Fibroblast of the aortic adventitia (primary cell): ENCODE measurements around the gene GAK. TPM values are rescaled to one million over a fixed set of nuclear protein-coding genes. Genes with fewer than 3 reads are reported as not detected.

Experiments used
- DNase-seq: peaks from one replicate; pipeline ENCODE4 v3.0.0-alpha.2; 2010; ENCODE audit warnings: low read depth
- H3K4me3 ChIP-seq: 2 replicates; pipeline ENCODE4 v1.5.1; 2011; ENCODE audit warnings: low read depth, mild to moderate bottlenecking, control low read depth, low read length, moderate library complexity
- total RNA-seq: library from RNA; depleted of rRNA; stranded (reverse); fragments of >200 nt; gene quantifications from 2 replicates; pipeline ENCODE4 v1.2.3, GENCODE V29; 2012; ENCODE audit warnings: low replicate concordance
- TF ChIP-seq, protein P1 (sequence below): IDR thresholded peaks from 2 replicates; pipeline ENCODE4 v1.5.1; 2011; ENCODE audit warnings: mild to moderate bottlenecking, low read length, control low read depth, inconsistent platforms; ENCODE audit not compliant: insufficient read depth

The GAK gene
- total RNA-seq, 1 donor: 49.4 TPM

DNA sequence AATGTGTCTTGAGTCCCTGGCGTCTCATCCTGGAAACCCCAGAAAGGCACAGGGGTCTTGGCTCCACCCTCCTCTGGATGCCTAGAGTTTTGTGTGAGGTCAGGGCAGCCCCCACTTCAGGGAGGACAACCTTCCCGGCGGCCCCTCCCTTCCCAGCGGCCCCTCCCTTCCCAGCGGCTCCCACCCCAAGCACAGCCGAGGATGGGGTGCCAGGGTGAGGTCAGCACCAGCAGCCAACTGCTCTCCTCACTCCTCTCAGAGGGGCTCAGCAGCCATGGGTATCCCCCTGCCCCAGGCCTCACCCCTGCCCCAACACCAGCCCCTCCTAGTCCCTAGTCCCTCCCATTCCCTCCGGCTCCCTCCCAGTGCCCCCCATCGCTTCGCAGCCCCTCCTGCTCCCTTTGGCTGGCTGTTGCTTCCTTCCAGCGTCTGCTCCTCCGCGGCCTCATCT lies 23.8 kb upstream of the GAK start:
- DNase-seq: no peak
- TF ChIP-seq, protein P1, sequence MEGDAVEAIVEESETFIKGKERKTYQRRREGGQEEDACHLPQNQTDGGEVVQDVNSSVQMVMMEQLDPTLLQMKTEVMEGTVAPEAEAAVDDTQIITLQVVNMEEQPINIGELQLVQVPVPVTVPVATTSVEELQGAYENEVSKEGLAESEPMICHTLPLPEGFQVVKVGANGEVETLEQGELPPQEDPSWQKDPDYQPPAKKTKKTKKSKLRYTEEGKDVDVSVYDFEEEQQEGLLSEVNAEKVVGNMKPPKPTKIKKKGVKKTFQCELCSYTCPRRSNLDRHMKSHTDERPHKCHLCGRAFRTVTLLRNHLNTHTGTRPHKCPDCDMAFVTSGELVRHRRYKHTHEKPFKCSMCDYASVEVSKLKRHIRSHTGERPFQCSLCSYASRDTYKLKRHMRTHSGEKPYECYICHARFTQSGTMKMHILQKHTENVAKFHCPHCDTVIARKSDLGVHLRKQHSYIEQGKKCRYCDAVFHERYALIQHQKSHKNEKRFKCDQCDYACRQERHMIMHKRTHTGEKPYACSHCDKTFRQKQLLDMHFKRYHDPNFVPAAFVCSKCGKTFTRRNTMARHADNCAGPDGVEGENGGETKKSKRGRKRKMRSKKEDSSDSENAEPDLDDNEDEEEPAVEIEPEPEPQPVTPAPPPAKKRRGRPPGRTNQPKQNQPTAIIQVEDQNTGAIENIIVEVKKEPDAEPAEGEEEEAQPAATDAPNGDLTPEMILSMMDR: no peak

DNA sequence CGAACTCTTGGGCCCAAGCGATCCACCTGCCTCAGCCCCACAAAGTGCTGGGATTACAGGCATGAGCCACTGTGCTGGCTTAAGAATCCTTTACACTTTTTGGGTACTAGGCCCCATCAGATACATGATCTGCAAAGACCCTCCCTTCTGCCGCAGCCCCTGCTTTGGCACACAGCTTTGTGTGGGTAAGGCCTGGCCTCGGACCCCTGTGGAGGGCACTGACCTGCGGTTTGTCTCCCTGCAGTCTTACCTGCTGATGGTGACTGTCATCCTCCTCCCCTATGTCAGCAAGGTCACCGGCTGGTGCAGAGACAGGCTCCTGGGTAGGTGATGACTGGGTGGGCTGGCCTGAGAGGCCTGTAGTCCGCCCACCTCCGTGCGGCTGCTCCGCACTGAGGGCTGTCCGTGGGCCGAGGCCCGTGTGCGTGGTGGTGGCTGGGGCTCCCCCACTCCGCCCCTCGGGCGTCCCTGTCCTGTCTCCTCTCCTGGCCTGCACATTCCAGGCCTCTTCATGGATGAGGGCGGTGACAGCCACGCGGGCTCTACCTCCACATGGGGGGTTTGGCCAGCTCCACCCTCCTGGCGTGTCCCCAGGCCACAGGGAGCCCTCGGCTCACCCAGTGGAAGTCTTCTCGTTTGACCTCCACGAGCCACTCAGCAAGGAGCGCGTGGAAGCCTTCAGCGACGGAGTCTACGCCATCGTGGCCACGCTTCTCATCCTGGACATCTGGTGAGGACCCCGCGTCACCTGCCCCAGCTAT lies 23.2 kb upstream of the GAK start:
- no peak for DNase-seq
- TF ChIP-seq, protein P1: no peak
- H3K4me3 ChIP-seq: no peak overlapping the region

More for the DNA sequence above, 23.8 kb upstream of the GAK start:
- no peak overlapping the region for H3K4me3 ChIP-seq

DNA sequence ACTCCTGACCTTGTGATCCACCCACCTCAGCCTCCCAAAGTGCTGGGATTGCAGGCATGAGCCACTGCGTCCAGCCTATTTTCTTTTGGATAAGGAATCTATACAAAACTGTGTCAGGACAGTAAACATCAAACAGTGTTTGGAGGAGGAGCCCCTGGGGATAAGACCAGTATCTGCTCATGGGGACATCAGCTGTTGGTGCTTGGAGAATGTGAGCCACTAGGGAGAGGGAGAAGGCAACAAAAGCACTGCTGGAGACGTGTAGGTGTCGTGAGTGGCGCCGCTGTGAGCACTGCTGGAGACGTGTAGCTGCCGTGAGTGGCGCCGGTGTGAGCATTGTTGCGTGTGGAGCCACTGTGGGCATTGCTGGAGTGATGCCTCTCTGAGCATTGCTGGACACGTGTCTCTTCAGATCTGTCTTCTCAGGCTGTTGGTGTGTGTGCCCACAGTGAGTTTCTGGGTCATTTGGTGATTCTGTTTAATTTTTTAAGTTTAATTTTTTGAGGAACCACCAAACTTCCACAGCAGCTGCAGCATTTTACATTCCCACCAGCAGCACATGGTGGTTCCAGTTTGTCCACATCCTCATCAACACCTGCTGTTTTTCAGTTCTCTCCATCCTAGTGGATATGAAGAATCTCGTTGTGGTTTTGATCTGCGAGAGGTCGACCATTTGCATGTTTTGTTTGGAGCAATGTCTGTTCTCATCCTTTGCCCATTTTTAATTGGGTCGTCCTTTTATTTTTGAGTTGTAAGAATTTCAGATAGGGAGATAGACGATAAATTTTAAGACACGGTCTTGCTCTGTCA lies 22.3 kb upstream of the GAK start:
- TF ChIP-seq, protein P1: no peak
- no peak for DNase-seq
- no peak overlapping the region for H3K4me3 ChIP-seq

DNA sequence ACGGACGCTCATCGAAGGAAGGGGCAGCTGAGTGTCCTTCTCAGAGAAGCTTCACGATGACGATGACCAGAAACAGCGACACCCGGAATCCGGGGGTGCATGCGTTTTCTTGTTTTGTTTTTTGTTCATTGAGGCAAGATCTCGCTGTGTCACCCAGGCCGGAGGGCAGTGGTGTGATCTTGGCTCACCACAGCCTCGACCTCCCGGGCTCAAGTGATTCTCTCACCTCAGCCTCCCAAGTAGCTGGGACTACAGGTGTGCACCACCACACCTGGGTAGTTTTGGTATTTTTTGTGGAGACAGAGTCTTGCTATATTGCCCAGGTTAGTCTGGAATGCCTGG lies 21.4 kb upstream of the GAK start:
- DNase-seq: no peak
- TF ChIP-seq, protein P1: no peak
- H3K4me3 ChIP-seq: no peak overlapping the region

DNA sequence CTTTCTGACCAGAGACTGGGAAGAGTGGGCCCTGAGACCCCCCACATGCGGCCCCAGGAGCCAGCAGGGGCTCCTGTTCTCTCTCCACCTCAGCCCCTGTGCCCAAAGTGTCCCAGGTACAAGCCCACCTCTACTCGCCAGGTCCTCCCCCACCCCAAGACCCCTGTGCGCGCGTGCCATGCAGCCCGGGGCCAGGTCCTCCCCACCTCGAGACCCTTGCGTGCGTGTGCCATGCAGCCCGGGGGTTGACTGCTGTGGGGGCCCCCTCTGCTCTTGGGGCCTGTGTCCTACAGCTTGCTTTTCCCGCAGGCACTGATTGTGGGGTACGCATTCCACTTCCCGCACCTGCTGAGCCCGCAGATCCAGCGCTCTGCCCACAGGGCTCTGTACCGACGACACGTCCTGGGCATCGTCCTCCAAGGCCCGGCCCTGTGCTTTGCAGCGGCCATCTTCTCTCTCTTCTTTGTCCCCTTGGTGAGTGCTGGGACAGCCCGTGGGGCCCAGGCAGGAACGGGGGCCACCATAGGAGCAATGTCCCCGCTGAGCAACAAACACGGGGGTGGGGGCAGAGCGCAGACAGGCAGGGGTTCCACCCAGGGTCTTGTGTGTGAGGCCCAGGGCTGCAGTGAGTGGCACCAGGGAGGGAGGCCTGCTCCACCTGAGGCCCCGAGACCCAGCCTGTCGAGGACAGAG lies 20.9 kb upstream of the GAK start:
- TF ChIP-seq, protein P1: no peak
- no peak for DNase-seq
- no peak overlapping the region for H3K4me3 ChIP-seq

DNA sequence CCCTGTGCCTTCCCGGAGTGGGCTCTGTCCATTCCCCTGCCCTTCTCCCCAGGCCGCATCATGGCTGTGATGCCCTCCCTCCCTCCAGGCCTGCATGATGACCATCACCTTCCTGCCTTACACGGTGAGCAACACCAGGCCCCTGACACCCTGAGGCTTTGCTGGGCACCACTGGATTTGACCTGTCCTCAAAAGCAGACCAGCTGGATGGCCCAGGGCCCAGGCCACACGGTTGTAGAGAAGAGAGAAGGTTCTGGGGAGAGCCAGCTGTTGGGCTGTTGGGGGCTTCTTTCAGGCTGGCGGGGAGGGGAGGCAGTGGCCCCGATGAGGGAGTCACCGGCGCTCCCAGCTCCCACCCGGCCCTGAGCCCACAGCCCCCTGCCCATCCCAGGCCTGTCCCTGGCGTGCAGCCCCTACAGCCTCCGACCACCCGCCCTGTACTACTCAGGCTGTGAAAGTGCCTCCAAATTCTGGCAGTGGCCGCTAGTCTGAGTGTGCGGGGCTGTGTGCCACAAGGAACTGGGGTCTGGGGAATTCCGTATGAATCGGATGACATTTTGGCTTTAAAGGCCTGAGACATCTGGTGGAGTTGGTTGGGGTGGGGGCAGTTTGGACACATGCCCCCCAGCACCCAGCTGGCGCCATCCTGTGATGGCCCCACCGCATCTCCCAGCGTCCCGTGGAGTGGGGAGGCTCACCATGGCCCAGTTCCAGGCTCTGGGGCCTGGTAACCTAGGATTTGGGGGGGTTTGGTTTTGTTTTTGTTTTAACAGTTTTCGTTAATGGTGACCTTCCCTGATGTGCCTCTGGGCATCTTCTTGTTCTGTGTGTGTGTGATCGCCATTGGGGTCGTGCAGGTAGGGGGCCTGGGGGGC lies 19.7 kb upstream of the GAK start:
- TF ChIP-seq, protein P1: no peak
- DNase-seq: no peak

More for the DNA sequence above, 19.7 kb upstream of the GAK start:
- no peak overlapping the region for H3K4me3 ChIP-seq
